Stimulated activated naive CD8-positive, alpha-beta T cell treated with anti-CD3 and anti-CD28 coated beads, Interleukin-15, Interleukin-2, amounts not matched to agents 100 ng/mL and 50 ng/mL, for 24 hours (primary cell): ENCODE results near the gene LOXHD1.

ENCODE experiments used
- H3K27ac Mint-ChIP-seq: one replicate; pipeline ENCODE4 v1.8.0; 2021; ENCODE audit warnings: mild to moderate bottlenecking, mixed read lengths
- H3K27me3 Mint-ChIP-seq: one replicate; pipeline ENCODE4 v1.8.0; 2021; ENCODE audit warnings: mixed read lengths
- H3K36me3 Mint-ChIP-seq: one replicate; pipeline ENCODE4 v1.8.0; 2021; ENCODE audit warnings: low read depth, mixed read lengths
- H3K4me1 Mint-ChIP-seq: one replicate; pipeline ENCODE4 v1.8.0; 2021; ENCODE audit warnings: low read depth, mixed read lengths
- H3K4me3 Mint-ChIP-seq: one replicate; pipeline ENCODE4 v1.8.0; 2021; ENCODE audit warnings: mild to moderate bottlenecking, mixed read lengths
- H3K9me3 Mint-ChIP-seq: one replicate; pipeline ENCODE4 v1.8.0; 2021; ENCODE audit warnings: mixed read lengths

Gene LOXHD1

GRCh38 chr18:46466234-46467160 is 190.5 kb downstream of the LOXHD1 start:
- no peak overlapping the region for H3K27ac Mint-ChIP-seq
- no peak overlapping the region for H3K4me3 Mint-ChIP-seq
- no peaks in the 10 kb centered on the region for H3K36me3 Mint-ChIP-seq
- no peaks in the 10 kb centered on the region for H3K27me3 Mint-ChIP-seq
- no peaks in the 10 kb centered on the region for H3K9me3 Mint-ChIP-seq
- no peaks in the 10 kb centered on the region for H3K4me1 Mint-ChIP-seq

GRCh38 chr18:46464926-46465655 is 191.9 kb downstream of the LOXHD1 start:
- Mint-ChIP-seq H3K27me3 (no peaks in the 10 kb centered on the region), H3K36me3 (no peaks in the 10 kb centered on the region), H3K27ac (no peak overlapping the region), H3K4me1 (no peaks in the 10 kb centered on the region), H3K9me3 (no peaks in the 10 kb centered on the region), H3K4me3 (no peak overlapping the region)

GRCh38 chr18:46462523-46462922 is 194.5 kb downstream of the LOXHD1 start:
- Mint-ChIP-seq H3K4me3 (no peak overlapping the region), H3K36me3 (no peaks in the 10 kb centered on the region), H3K9me3 (no peaks in the 10 kb centered on the region), H3K27ac (no peak overlapping the region), H3K27me3 (no peaks in the 10 kb centered on the region), H3K4me1 (no peaks in the 10 kb centered on the region)

DNA sequence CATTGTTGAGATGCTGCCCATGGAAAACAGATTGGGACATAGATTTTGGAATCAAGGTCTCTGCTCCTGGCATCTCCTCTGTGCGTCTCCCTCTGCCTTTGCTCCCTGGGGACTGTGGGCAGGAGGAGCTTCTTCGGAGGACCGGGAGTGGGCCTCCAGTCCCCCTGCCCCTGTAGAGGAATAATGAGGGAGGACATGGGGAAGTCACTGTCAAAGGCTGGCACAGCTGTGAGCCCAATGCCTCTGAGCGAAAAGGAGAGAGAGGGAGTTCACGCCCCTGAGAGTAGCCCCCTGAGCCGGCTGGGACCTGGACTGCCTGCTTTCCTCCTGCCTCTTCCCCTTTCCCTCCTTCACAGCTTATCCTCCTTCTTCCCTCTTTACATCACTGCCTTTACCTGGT is 195.0 kb downstream of the LOXHD1 start:
- no peaks in the 10 kb centered on the region for H3K36me3 Mint-ChIP-seq
- no peaks in the 10 kb centered on the region for H3K4me1 Mint-ChIP-seq
- no peak overlapping the region for H3K4me3 Mint-ChIP-seq
- no peak overlapping the region for H3K27ac Mint-ChIP-seq
- no peaks in the 10 kb centered on the region for H3K27me3 Mint-ChIP-seq
- no peaks in the 10 kb centered on the region for H3K9me3 Mint-ChIP-seq

- Mint-ChIP-seq H3K4me3 (no peak overlapping the region), H3K4me1 (no peaks in the 10 kb centered on the region), H3K9me3 (no peaks in the 10 kb centered on the region), H3K27me3 (no peaks in the 10 kb centered on the region), H3K36me3 (no peaks in the 10 kb centered on the region), H3K27ac (no peak overlapping the region)
Observed at GRCh38 chr18:46460754-46461153, 196.3 kb downstream of the LOXHD1 start.

DNA sequence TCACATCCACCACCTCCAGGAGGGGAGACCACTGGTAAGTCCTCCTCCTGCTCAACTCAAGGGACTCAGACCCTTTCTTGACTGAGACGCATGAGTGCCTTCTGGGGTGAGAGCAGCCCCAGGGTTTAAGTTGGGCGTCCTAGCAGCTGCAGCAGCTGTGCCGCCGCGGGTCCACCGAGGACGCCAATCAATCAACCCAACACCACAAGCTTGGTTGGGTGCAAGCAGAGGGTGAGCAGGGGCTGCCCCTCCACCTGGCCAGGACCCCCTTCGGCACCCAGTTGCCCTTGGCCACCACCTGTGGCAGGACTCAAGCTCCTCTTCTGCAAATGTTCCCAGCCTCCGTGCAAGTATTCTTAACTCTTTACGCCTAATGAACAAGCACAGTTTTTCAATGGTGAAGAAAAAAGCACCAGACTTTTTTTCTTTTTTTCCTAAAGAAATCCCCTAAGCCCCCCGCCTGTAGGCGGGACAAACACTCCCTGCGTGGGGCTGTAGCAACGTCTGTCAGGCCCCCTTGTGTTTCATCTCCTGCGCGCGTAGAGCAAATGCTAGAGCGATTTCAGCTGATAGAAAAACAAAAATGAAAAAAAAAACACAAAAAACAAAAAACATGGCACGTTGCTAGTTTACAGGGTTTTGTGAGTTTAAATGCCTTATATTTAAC is 197.1 kb downstream of the LOXHD1 start:
- Mint-ChIP-seq H3K4me3 (no peak overlapping the region), H3K27me3 (no peaks in the 10 kb centered on the region)

DNA sequence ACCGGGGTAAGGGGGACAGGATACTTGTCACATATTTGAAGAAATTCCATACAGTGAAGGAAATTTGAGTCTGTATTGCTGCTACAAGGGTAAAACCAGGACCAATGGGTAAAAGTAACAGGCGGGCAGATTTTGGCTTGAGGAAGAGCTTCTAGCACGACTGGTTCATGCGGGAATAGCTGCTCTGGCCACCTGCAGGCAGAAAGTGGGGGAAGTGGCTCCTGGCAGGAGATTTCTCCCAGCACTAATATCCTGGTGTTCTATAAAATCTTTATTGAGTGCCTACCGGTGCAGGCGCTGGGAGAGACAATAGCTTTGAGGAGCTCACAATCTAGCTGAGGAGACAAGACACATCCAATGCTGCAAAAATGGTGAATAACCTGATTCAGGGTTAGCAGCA is 198.5 kb downstream of the LOXHD1 start:
- Mint-ChIP-seq H3K27me3 (no peaks in the 10 kb centered on the region), H3K4me1 (no peaks in the 10 kb centered on the region), H3K27ac (no peak overlapping the region), H3K4me3 (no peak overlapping the region), H3K9me3 (no peaks in the 10 kb centered on the region), H3K36me3 (no peaks in the 10 kb centered on the region)

More for the DNA sequence above, 197.1 kb downstream of the LOXHD1 start:
- H3K9me3 Mint-ChIP-seq, result no peaks in the 10 kb centered on the region
- H3K4me1 Mint-ChIP-seq, result no peaks in the 10 kb centered on the region
- H3K27ac Mint-ChIP-seq, result no peak overlapping the region
- no peaks in the 10 kb centered on the region for H3K36me3 Mint-ChIP-seq

DNA sequence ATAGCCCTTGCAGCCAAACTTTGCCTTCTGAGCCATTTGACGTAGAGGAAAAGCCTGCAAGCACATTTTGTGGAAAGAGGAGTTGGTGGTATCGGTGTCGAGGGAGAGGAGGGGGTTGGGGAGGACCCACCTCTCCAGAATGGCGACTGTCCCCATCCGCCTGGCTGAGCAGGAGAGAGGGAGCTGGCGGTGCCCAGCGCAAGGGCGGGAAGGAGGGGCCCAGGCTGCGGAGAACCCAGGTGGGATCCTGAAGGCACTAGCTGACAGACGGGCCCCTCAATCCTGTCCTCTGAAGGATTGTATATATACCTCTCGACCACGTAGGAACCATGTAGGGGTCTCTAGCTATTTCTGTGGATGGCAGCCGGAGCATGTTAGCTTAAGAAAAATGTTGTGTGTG is 200.3 kb downstream of the LOXHD1 start:
- no peak overlapping the region for H3K27ac Mint-ChIP-seq
- no peaks in the 10 kb centered on the region for H3K4me1 Mint-ChIP-seq
- H3K4me3 Mint-ChIP-seq, result no peak overlapping the region
- no peaks in the 10 kb centered on the region for H3K9me3 Mint-ChIP-seq
- H3K27me3 Mint-ChIP-seq, result no peaks in the 10 kb centered on the region
- H3K36me3 Mint-ChIP-seq, result no peaks in the 10 kb centered on the region

- H3K27ac Mint-ChIP-seq, result no peak overlapping the region
- H3K4me1 Mint-ChIP-seq, result peaks cover 5% of the 10 kb centered on the region
- peaks cover 3% of the 10 kb centered on the region for H3K9me3 Mint-ChIP-seq
- no peak overlapping the region for H3K4me3 Mint-ChIP-seq
- no peaks in the 10 kb centered on the region for H3K27me3 Mint-ChIP-seq
- no peaks in the 10 kb centered on the region for H3K36me3 Mint-ChIP-seq
Observed at GRCh38 chr18:46452820-46453219, 204.2 kb downstream of the LOXHD1 start.

DNA sequence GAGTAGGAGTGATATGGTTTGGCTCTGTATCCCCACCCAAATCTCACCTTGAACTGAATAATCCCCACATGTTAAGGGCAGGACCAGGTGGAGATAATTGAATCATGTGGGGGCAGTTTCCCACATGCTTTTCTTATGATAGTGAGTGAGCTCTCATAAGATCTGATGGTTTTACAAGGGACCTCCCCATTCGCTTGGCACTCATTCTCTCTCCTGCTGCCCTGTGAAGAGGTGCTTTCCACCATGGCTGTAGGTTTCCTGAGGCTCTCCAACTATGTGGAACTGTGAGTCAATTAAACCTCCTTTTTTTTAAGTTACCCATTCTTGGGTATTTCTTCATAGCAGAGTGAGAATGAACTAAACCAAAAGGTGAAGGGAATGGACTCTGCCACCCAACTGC is 207.5 kb downstream of the LOXHD1 start:
- Mint-ChIP-seq H3K9me3 (peaks cover 13% of the 10 kb centered on the region), H3K36me3 (no peaks in the 10 kb centered on the region), H3K4me1 (peaks cover 5% of the 10 kb centered on the region), H3K4me3 (no peak overlapping the region), H3K27ac (no peak overlapping the region), H3K27me3 (peaks cover 7% of the 10 kb centered on the region)

GRCh38 chr18:46449033-46449432 is 208.0 kb downstream of the LOXHD1 start:
- H3K9me3 Mint-ChIP-seq, result peaks cover 13% of the 10 kb centered on the region
- no peak overlapping the region for H3K27ac Mint-ChIP-seq
- no peak overlapping the region for H3K4me3 Mint-ChIP-seq
- H3K4me1 Mint-ChIP-seq, result peaks cover 5% of the 10 kb centered on the region
- H3K36me3 Mint-ChIP-seq, result no peaks in the 10 kb centered on the region
- peaks cover 7% of the 10 kb centered on the region for H3K27me3 Mint-ChIP-seq

DNA sequence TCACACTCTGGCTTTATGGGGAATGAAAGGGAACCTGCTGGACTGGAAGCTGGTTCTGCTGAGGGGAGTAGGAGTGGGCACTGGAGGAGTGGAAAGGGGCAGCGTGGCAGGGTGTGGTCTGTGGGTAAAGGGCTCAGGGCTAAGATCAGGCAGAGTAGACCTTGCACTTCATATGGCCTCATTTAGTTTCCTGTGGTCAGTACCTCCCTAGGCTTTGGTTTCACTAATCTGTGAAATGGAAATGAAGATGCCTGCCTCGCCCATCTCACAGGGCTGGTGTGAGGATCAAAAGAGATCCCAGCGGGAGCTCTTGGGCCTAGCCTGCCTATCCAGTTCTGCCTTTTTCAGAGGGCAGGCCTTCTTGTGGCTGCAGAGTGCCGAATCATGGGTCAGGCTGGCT is 208.7 kb downstream of the LOXHD1 start:
- Mint-ChIP-seq H3K36me3 (no peaks in the 10 kb centered on the region), H3K4me1 (peaks cover 5% of the 10 kb centered on the region), H3K27me3 (peaks cover 7% of the 10 kb centered on the region), H3K9me3 (peaks cover 13% of the 10 kb centered on the region), H3K4me3 (no peak overlapping the region), H3K27ac (no peak overlapping the region)

DNA sequence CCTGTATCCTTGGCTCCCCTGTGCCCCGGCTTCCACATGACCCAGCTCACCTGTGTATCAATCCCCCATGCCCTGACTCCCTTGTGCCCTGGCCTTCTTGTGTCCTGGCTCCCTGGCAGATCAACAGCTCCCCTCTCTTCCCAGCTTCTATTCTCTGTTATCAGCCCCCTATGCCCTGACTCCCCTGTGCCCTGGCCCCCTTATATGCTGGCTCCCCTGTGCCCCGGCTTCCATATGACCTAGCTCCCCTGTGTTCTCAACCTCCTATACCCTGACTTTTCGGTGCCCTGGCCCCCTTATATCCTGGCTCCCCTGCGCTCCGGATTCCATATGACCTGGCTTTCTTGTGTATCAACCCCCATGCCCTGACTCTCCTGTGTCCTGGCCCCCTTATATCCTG is 209.2 kb downstream of the LOXHD1 start:
- peaks cover 13% of the 10 kb centered on the region for H3K9me3 Mint-ChIP-seq
- H3K4me3 Mint-ChIP-seq, result no peak overlapping the region
- no peaks in the 10 kb centered on the region for H3K36me3 Mint-ChIP-seq
- no peak overlapping the region for H3K27ac Mint-ChIP-seq
- H3K27me3 Mint-ChIP-seq, result peaks cover 7% of the 10 kb centered on the region
- peaks cover 5% of the 10 kb centered on the region for H3K4me1 Mint-ChIP-seq

DNA sequence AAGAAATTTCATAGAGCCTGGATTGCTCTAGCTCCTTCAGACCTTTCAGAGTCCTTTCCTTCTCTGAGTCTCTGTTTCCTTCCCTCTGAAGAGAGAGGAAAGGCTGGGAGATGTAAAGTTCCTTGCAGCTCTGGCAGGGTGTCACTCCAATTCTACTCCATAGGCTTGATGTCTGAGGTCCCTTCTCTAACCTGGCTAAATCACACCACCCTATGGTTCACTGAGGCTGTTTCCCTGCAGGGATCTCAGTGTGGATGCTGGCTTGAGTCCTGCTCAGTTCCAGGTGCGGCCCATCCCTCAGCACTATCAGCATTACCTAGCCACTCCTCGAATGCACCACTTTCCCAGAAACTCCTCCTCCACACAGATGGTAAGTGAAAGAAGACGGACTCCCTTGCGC is 209.7 kb downstream of the LOXHD1 start:
- H3K36me3 Mint-ChIP-seq, result no peaks in the 10 kb centered on the region
- H3K27ac Mint-ChIP-seq, result no peak overlapping the region
- peaks cover 7% of the 10 kb centered on the region for H3K27me3 Mint-ChIP-seq
- no peak overlapping the region for H3K4me3 Mint-ChIP-seq
- peaks cover 13% of the 10 kb centered on the region for H3K9me3 Mint-ChIP-seq
- H3K4me1 Mint-ChIP-seq, result peaks cover 5% of the 10 kb centered on the region
